CD4-positive, alpha-beta memory T cell (primary cell): ENCODE results near the gene DKC1. TPM values are rescaled to one million over a fixed set of nuclear protein-coding genes. Genes with fewer than 3 reads are reported as not detected.
"Not testable (repeated sequence)": the region's sequence is repeated elsewhere in the genome, so short reads cannot be mapped to it uniquely, and the experiment has no call there.

ENCODE experiments used
- CTCF ChIA-PET: fragments of 350-600 bp; sonication (Branson Sonifier 250); formaldehyde crosslinking; loops from one replicate; lab custom pipeline; 2021; ENCODE audit warnings: inconsistent platforms; ENCODE audit not compliant: partially characterized antibody; lab: Charles Lee
- POLR2A ChIA-PET: fragments of 350-600 bp; sonication (Branson Sonifier 250); formaldehyde crosslinking; loops from one replicate; lab custom pipeline; 2021; ENCODE audit not compliant: partially characterized antibody; lab: Charles Lee
- DNase-seq, 5 donors: peaks; one replicate each; pipeline versions ENCODE4 v3.0.0 to v3.0.0-alpha.2; 2020 to 2022; ENCODE audit warnings: mixed read lengths in 1 of 5
- H3K27ac ChIP-seq: one replicate; pipeline ENCODE4 v1.7.0; 2013; ENCODE audit warnings: low read depth, low read length
- H3K27me3 ChIP-seq: 2 replicates; pipeline ENCODE4 v1.7.0; 2013; ENCODE audit warnings: mild to moderate bottlenecking, low read length, moderate library complexity; ENCODE audit not compliant: insufficient read depth
- H3K36me3 ChIP-seq: 2 replicates; pipeline ENCODE4 v1.7.0; 2013; ENCODE audit warnings: mild to moderate bottlenecking, low read length, moderate library complexity; ENCODE audit not compliant: insufficient read depth
- H3K4me1 ChIP-seq: 2 replicates; pipeline ENCODE4 v1.7.0; 2013; ENCODE audit warnings: mild to moderate bottlenecking, low read length, moderate library complexity; ENCODE audit not compliant: insufficient read depth
- H3K4me3 ChIP-seq, 2 donors: one replicate each; pipeline ENCODE4 v1.7.0; 2013; ENCODE audit warnings: low read length in 2 of 2, mild to moderate bottlenecking in 1 of 2
- H3K9me3 ChIP-seq, 2 donors: one replicate each; pipeline ENCODE4 v1.7.0; 2013; ENCODE audit warnings: low read length in 2 of 2, control low read depth in 1 of 2; ENCODE audit not compliant: control insufficient read depth in 1 of 2
- H3K27ac Mint-ChIP-seq, 7 donors: one replicate each; pipeline ENCODE4 v1.8.0; 2020 to 2021; ENCODE audit warnings: mixed read lengths in 7 of 7, mild to moderate bottlenecking in 6 of 7, inconsistent platforms in 3 of 7, moderate library complexity in 3 of 7
- H3K27me3 Mint-ChIP-seq, 2 donors: one replicate each; pipeline ENCODE4 v1.8.0; 2020 to 2021; ENCODE audit warnings: mixed read lengths in 2 of 2
- H3K36me3 Mint-ChIP-seq, 2 donors: one replicate each; pipeline ENCODE4 v1.8.0; 2020 to 2021; ENCODE audit warnings: mixed read lengths in 2 of 2, inconsistent platforms in 1 of 2, mild to moderate bottlenecking in 1 of 2
- H3K4me1 Mint-ChIP-seq, 4 donors: one replicate each; pipeline ENCODE4 v1.8.0; 2020 to 2021; ENCODE audit warnings: mixed read lengths in 4 of 4, mild to moderate bottlenecking in 1 of 4
- H3K4me3 Mint-ChIP-seq, 8 donors: one replicate each; pipeline ENCODE4 v1.8.0; 2020 to 2021; ENCODE audit warnings: mixed read lengths in 8 of 8, mild to moderate bottlenecking in 7 of 8, moderate library complexity in 6 of 8, inconsistent platforms in 3 of 8
- H3K9me3 Mint-ChIP-seq, 8 donors: one replicate each; pipeline ENCODE4 v1.8.0; 2020 to 2021; ENCODE audit warnings: mixed read lengths in 8 of 8, mild to moderate bottlenecking in 5 of 8, inconsistent platforms in 3 of 8, moderate library complexity in 1 of 8
- intact Hi-C: fragments of 100-400 bp; cut with micrococcal nuclease; formaldehyde crosslinking; loops from one replicate; pipeline ENCODE4 v1.15.1; 2023
- polyA plus RNA-seq, 2 donors: library from polyadenylated mRNA; unstranded; fragments of 300-500 nt; fragmentation: Illumina TruSeq; gene quantifications; one replicate each; pipeline ENCODE4 v1.2.3, GENCODE V29; 2021
- total RNA-seq, 2 experiments: library from RNA; stranded (reverse); gene quantifications; one replicate each; pipeline ENCODE4 v1.2.3, GENCODE V29; 2021

DKC1 gene
- total and polyA plus RNA-seq, 4 experiments from 2014 or later: 30.4 to 63.9 (median 50.7) TPM

- no peak overlapping the region for H3K4me3 Mint-ChIP-seq
- H3K4me1 Mint-ChIP-seq: peaks cover 8 to 13% (median 12%) of the 10 kb centered on the region in 4 donors
- Histone ChIP-seq H3K4me1 (peaks cover 14% of the 10 kb centered on the region), H3K27ac (no peak overlapping the region), H3K4me3 (no peak overlapping the region), H3K9me3 (no peaks in the 10 kb centered on the region), H3K36me3 (no peaks in the 10 kb centered on the region), H3K27me3 (no peaks in the 10 kb centered on the region)
- ChIA-PET CTCF (no interaction called here), POLR2A (no interaction called here)
- intact Hi-C loops: loop anchor here (5.0 kb wide), 1 partner anchor 45 kb away; the partner anchor contains the start of gene DKC1
- no peaks in the 10 kb centered on the region for H3K36me3 Mint-ChIP-seq
- H3K27me3 Mint-ChIP-seq: peaks cover 0 to 3% of the 10 kb centered on the region in 2 donors
- peaks cover 0 to 5% (median 0%) of the 10 kb centered on the region in 8 donors for H3K9me3 Mint-ChIP-seq
- DNase-seq: no peak
- H3K27ac Mint-ChIP-seq: no peak overlapping the region
Observed at GRCh38 chrX:154806837-154807501, 44.3 kb downstream of the DKC1 start.

GRCh38 chrX:154809939-154810665 is 47.4 kb downstream of the DKC1 start:
- Histone ChIP-seq H3K27me3 (no peaks in the 10 kb centered on the region), H3K36me3 (no peaks in the 10 kb centered on the region), H3K4me3 (no peak overlapping the region), H3K9me3 (no peaks in the 10 kb centered on the region), H3K4me1 (no peaks in the 10 kb centered on the region), H3K27ac (no peak overlapping the region)
- H3K36me3 Mint-ChIP-seq: no peaks in the 10 kb centered on the region
- POLR2A ChIA-PET: no interaction called here
- peaks cover 0 to 3% of the 10 kb centered on the region in 2 donors for H3K27me3 Mint-ChIP-seq
- CTCF ChIA-PET: no interaction called here
- no peak for DNase-seq
- intact Hi-C loops: loop anchor here (5.0 kb wide), 1 partner anchor 48 kb away; the partner anchor contains the start of gene DKC1
- H3K4me1 Mint-ChIP-seq: peaks cover 0 to 6% (median 3%) of the 10 kb centered on the region in 4 donors
- H3K9me3 Mint-ChIP-seq: peaks cover 0 to 5% (median 0%) of the 10 kb centered on the region in 8 donors
- no peak overlapping the region for H3K27ac Mint-ChIP-seq
- H3K4me3 Mint-ChIP-seq: no peak overlapping the region

GRCh38 chrX:154812341-154813101 is 49.9 kb downstream of the DKC1 start:
- Mint-ChIP-seq H3K9me3 (no peaks in the 10 kb centered on the region), H3K27me3 (peaks cover 0 to 4% of the 10 kb centered on the region in 2 donors), H3K27ac (no peak overlapping the region), H3K4me1 (peaks cover 0 to 3% (median 0%) of the 10 kb centered on the region in 4 donors), H3K4me3 (no peak overlapping the region), H3K36me3 (no peaks in the 10 kb centered on the region)
- intact Hi-C loops: no loop called here
- ChIA-PET POLR2A (no interaction called here), CTCF (interaction anchor here (0.6 kb wide), 1 partner anchor 26 kb away, joined by 7 read pairs; no protein-coding TSS in a partner anchor)
- Histone ChIP-seq H3K9me3 (no peaks in the 10 kb centered on the region), H3K4me1 (no peaks in the 10 kb centered on the region), H3K27ac (no peak overlapping the region), H3K4me3 (no peak overlapping the region), H3K36me3 (no peaks in the 10 kb centered on the region), H3K27me3 (no peaks in the 10 kb centered on the region)
- no peak for DNase-seq

GRCh38 chrX:154813801-154814200 is 51.1 kb downstream of the DKC1 start:
- Mint-ChIP-seq H3K27ac (no peak overlapping the region), H3K27me3 (peaks cover 0 to 4% of the 10 kb centered on the region in 2 donors), H3K9me3 (no peaks in the 10 kb centered on the region), H3K36me3 (no peaks in the 10 kb centered on the region), H3K4me1 (peaks cover 0 to 3% (median 0%) of the 10 kb centered on the region in 4 donors), H3K4me3 (no peak overlapping the region)
- no peak overlapping the region for H3K27ac ChIP-seq
- no peaks in the 10 kb centered on the region for H3K27me3 ChIP-seq
- no peaks in the 10 kb centered on the region for H3K9me3 ChIP-seq
- no peaks in the 10 kb centered on the region for H3K4me1 ChIP-seq
- POLR2A ChIA-PET: no interaction called here
- no peaks in the 10 kb centered on the region for H3K36me3 ChIP-seq
- no peak for DNase-seq
- CTCF ChIA-PET: no interaction called here
- intact Hi-C loops: no loop called here
- H3K4me3 ChIP-seq: no peak overlapping the region

GRCh38 chrX:154815274-154815818 is 52.7 kb downstream of the DKC1 start:
- Histone ChIP-seq H3K9me3 (no peaks in the 10 kb centered on the region), H3K36me3 (no peaks in the 10 kb centered on the region), H3K4me3 (no peak overlapping the region), H3K27me3 (no peaks in the 10 kb centered on the region), H3K4me1 (no peaks in the 10 kb centered on the region), H3K27ac (no peak overlapping the region)
- intact Hi-C loops: no loop called here
- H3K27me3 Mint-ChIP-seq: peaks cover 0 to 2% of the 10 kb centered on the region in 2 donors
- no peaks in the 10 kb centered on the region for H3K36me3 Mint-ChIP-seq
- H3K4me1 Mint-ChIP-seq: no peaks in the 10 kb centered on the region
- ChIA-PET CTCF (no interaction called here), POLR2A (no interaction called here)
- DNase-seq: no peak
- H3K4me3 Mint-ChIP-seq: no peak overlapping the region
- peaks cover 0 to 3% (median 0%) of the 10 kb centered on the region in 8 donors for H3K9me3 Mint-ChIP-seq
- no peak overlapping the region for H3K27ac Mint-ChIP-seq

- POLR2A ChIA-PET, H3K27ac ChIP-seq, CTCF ChIA-PET, H3K4me1 Mint-ChIP-seq, H3K4me3 ChIP-seq, H3K27ac Mint-ChIP-seq, H3K27me3 ChIP-seq, H3K4me3 Mint-ChIP-seq, H3K36me3 ChIP-seq, intact Hi-C loops, H3K9me3 Mint-ChIP-seq, DNase-seq, H3K36me3 Mint-ChIP-seq, H3K9me3 ChIP-seq, H3K4me1 ChIP-seq, H3K27me3 Mint-ChIP-seq: not testable (repeated sequence)
Observed at GRCh38 chrX:154816326-154816898, 53.7 kb downstream of the DKC1 start.
